HepG2 (cell line): Measurements from ENCODE around the gene SNRPD2. TPM values are rescaled to one million over a fixed set of nuclear protein-coding genes. Genes with fewer than 3 reads are reported as not detected.

Source experiments
- CHD2 ChIP-seq: IDR thresholded peaks from 2 replicates; pipeline ENCODE4 v1.6.1; 2011; ENCODE audit warnings: low read depth, low read length, improper control_type of control experiment
- FOXC1 ChIP-seq: sonication (generic); formaldehyde crosslinking; IDR thresholded peaks from 2 replicates; pipeline ENCODE4 v1.8.0; 2022; ENCODE audit warnings: mild to moderate bottlenecking, missing genetic modification reagents, borderline replicate concordance
- JDP2 ChIP-seq: sonication (generic); formaldehyde crosslinking; IDR thresholded peaks from 2 replicates; pipeline ENCODE4 v1.8.1; 2022; ENCODE audit warnings: missing genetic modification reagents, borderline replicate concordance
- KDM2A ChIP-seq: sonication (generic); formaldehyde crosslinking; IDR thresholded peaks from 2 replicates; pipeline ENCODE4 v1.4.0; 2020; ENCODE audit warnings: low read depth, missing genetic modification reagents, borderline replicate concordance
- KDM4B ChIP-seq: sonication (generic); formaldehyde crosslinking; IDR thresholded peaks from 2 replicates; pipeline ENCODE4 v1.4.0; 2020; ENCODE audit warnings: missing genetic modification reagents
- PHF5A ChIP-seq: IDR thresholded peaks from one replicate; pipeline ENCODE4 v1.6.1; 2018; ENCODE audit warnings: low read depth, missing genetic modification reagents; ENCODE audit not compliant: unreplicated experiment
- POLR2G ChIP-seq: fragments of 200-400 bp; formaldehyde crosslinking; IDR thresholded peaks from 2 replicates; pipeline ENCODE4 v1.6.1; 2018; ENCODE audit warnings: mild to moderate bottlenecking, low read depth, low read length, moderate library complexity
- SATB2 ChIP-seq: sonication (generic); formaldehyde crosslinking; IDR thresholded peaks from 2 replicates; pipeline ENCODE4 v1.5.0; 2020; ENCODE audit warnings: missing genetic modification reagents
- SNAI1 ChIP-seq: sonication (generic); formaldehyde crosslinking; IDR thresholded peaks from 2 replicates; pipeline ENCODE4 v1.5.0; 2020; ENCODE audit warnings: mild to moderate bottlenecking, missing genetic modification reagents, borderline replicate concordance
- SPEN ChIP-seq: sonication (generic); formaldehyde crosslinking; IDR thresholded peaks from 2 replicates; pipeline ENCODE4 v1.5.1; 2020; ENCODE audit warnings: low read depth, mild to moderate bottlenecking, missing genetic modification reagents
- TRIM24 ChIP-seq: sonication (generic); formaldehyde crosslinking; IDR thresholded peaks from 2 replicates; pipeline ENCODE4 v1.8.0; 2022; ENCODE audit warnings: mild to moderate bottlenecking, missing genetic modification reagents
- ZNF382 ChIP-seq: sonication (generic); formaldehyde crosslinking; IDR thresholded peaks from 2 replicates; pipeline ENCODE4 v1.5.0; 2020; ENCODE audit warnings: missing genetic modification reagents, mild to moderate bottlenecking, borderline replicate concordance
- ZNF570 ChIP-seq: sonication (generic); formaldehyde crosslinking; IDR thresholded peaks from 2 replicates; pipeline ENCODE4 v1.4.0; 2020; ENCODE audit warnings: mild to moderate bottlenecking, missing genetic modification reagents, borderline replicate concordance
- polyA plus RNA-seq, 8 experiments: library from polyadenylated mRNA; depleted of rRNA in 3 of 8; stranded (reverse) in 7 of 8; unstranded in 1 of 8; fragments of >200 nt; fragmentation: Illumina TruSeq in 4 of 8; extraction: Trizol in 4 of 8; gene quantifications; 2 replicates each; pipeline versions ENCODE4 v1.2.1 to v1.2.3, GENCODE V29; 2011 to 2016; ENCODE audit warnings: low read depth in 4 of 8, missing spikeins in 1 of 8, mixed read lengths in 1 of 8; ENCODE audit not compliant: insufficient read depth in 1 of 8
- total RNA-seq, 5 experiments: library from RNA; depleted of rRNA; stranded (reverse); fragments of >200 nt; fragmentation: Illumina TruSeq; extraction: Trizol; gene quantifications; 2 replicates each; pipeline ENCODE4 v1.2.3, GENCODE V29; 2016; ENCODE audit warnings: low read depth in 1 of 5
- TF ChIP-seq, protein P1 (sequence below): sonication (generic); formaldehyde crosslinking; IDR thresholded peaks from 2 replicates; pipeline ENCODE4 v1.4.0; 2020; ENCODE audit warnings: missing genetic modification reagents, borderline replicate concordance
- TF ChIP-seq, protein P2 (sequence below): sonication (generic); formaldehyde crosslinking; IDR thresholded peaks from 2 replicates; pipeline ENCODE4 v1.4.0; 2020; ENCODE audit warnings: mild to moderate bottlenecking, missing genetic modification reagents
- TF ChIP-seq, protein P3 (sequence below): sonication (generic); formaldehyde crosslinking; IDR thresholded peaks from 2 replicates; pipeline ENCODE4 v1.5.1; 2020; ENCODE audit warnings: missing genetic modification reagents, mild to moderate bottlenecking, borderline replicate concordance
- TF ChIP-seq, protein P4 (sequence below): sonication (generic); formaldehyde crosslinking; IDR thresholded peaks from 2 replicates; pipeline ENCODE4 v1.5.0; 2020; ENCODE audit warnings: mild to moderate bottlenecking, missing genetic modification reagents
- TF ChIP-seq, protein P5 (sequence below): sonication (generic); formaldehyde crosslinking; IDR thresholded peaks from 2 replicates; pipeline ENCODE4 v1.4.0; 2020; ENCODE audit warnings: mild to moderate bottlenecking, missing genetic modification reagents
- TF ChIP-seq, protein P6 (sequence below): conservative IDR thresholded peaks from 2 replicates; pipeline ENCODE4 v1.6.1; 2018; ENCODE audit warnings: missing genetic modification reagents

The SNRPD2 gene
- total and polyA plus RNA-seq, 2 of the 13 experiments (the other 11 are each of a cell fraction or from before 2014, with no cell fraction given), result 299 to 485 TPM

DNA sequence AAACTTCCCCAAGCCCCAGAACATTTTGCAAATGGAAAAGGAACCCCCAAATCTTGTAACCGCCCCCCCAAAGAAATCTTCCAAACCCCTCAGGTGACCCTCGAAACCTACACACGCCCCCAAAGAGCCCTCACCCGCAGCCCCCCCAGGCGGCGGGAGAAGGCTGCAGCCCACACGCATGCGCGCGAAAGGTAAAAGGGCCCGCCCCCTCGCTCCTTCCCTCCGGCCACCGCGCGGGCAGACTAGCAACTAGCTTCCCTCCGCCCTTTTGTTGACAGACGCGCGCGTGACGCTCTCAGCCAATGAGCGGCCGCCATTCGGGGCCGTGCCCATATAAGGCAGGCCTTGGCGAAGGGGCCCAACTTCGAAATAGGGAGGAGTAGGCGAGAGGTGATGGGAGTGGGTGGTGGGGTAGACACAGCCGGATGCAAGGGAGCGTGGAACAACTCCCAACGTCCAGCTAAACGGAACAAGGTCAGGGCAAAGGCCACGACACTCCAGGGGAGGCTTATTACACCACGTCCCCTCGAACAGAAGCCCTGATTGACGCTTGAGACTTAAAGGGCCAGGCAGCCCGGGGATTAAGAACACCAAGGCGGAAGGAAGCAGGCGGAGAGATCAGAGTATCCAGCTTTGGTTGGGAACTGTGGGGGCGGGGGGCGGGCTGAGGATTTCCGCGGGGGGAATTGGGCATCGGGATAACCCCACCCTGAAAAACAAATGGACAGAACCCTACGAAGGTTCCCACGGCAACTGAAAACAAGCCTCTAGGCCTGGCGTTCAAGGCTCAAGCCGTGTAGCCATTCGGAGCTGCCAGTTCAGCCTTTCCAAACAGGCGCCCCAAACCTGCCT is 25.6 kb upstream of the SNRPD2 start (continued):
- TF ChIP-seq, protein P1, sequence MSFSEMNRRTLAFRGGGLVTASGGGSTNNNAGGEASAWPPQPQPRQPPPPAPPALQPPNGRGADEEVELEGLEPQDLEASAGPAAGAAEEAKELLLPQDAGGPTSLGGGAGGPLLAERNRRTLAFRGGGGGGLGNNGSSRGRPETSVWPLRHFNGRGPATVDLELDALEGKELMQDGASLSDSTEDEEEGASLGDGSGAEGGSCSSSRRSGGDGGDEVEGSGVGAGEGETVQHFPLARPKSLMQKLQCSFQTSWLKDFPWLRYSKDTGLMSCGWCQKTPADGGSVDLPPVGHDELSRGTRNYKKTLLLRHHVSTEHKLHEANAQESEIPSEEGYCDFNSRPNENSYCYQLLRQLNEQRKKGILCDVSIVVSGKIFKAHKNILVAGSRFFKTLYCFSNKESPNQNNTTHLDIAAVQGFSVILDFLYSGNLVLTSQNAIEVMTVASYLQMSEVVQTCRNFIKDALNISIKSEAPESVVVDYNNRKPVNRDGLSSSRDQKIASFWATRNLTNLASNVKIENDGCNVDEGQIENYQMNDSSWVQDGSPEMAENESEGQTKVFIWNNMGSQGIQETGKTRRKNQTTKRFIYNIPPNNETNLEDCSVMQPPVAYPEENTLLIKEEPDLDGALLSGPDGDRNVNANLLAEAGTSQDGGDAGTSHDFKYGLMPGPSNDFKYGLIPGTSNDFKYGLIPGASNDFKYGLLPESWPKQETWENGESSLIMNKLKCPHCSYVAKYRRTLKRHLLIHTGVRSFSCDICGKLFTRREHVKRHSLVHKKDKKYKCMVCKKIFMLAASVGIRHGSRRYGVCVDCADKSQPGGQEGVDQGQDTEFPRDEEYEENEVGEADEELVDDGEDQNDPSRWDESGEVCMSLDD (CRISPR knock-in tag), result no peak; the same call in 1 of the 2 replicates
- TF ChIP-seq SNAI1 (CRISPR knock-in tag) (no peak), SPEN (CRISPR knock-in tag) (peak; percentile 78), KDM4B (CRISPR knock-in tag) (0 out of 2 replicates have a peak, but pooled peaks have one; percentile 53), KDM2A (CRISPR knock-in tag) (peak; percentile 92), ZNF382 (CRISPR knock-in tag) (no peak), CHD2 (no peak), ZNF570 (CRISPR knock-in tag) (no peak), FOXC1 (0 out of 2 replicates have a peak, but pooled peaks have one; percentile 15), TRIM24 (CRISPR knock-in tag) (no peak), PHF5A (CRISPR knock-in tag) (peak; percentile 46), SATB2 (CRISPR knock-in tag) (no peak), POLR2G (peak; percentile 64; the same call in 1 of the 2 replicates), JDP2 (CRISPR knock-in tag) (no peak)
- TF ChIP-seq, protein P2, sequence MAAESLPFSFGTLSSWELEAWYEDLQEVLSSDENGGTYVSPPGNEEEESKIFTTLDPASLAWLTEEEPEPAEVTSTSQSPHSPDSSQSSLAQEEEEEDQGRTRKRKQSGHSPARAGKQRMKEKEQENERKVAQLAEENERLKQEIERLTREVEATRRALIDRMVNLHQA, result no peak
- TF ChIP-seq, protein P3, sequence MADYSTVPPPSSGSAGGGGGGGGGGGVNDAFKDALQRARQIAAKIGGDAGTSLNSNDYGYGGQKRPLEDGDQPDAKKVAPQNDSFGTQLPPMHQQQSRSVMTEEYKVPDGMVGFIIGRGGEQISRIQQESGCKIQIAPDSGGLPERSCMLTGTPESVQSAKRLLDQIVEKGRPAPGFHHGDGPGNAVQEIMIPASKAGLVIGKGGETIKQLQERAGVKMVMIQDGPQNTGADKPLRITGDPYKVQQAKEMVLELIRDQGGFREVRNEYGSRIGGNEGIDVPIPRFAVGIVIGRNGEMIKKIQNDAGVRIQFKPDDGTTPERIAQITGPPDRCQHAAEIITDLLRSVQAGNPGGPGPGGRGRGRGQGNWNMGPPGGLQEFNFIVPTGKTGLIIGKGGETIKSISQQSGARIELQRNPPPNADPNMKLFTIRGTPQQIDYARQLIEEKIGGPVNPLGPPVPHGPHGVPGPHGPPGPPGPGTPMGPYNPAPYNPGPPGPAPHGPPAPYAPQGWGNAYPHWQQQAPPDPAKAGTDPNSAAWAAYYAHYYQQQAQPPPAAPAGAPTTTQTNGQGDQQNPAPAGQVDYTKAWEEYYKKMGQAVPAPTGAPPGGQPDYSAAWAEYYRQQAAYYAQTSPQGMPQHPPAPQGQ, result 0 out of 2 replicates have a peak, but pooled peaks have one; percentile 30
- TF ChIP-seq, protein P4, sequence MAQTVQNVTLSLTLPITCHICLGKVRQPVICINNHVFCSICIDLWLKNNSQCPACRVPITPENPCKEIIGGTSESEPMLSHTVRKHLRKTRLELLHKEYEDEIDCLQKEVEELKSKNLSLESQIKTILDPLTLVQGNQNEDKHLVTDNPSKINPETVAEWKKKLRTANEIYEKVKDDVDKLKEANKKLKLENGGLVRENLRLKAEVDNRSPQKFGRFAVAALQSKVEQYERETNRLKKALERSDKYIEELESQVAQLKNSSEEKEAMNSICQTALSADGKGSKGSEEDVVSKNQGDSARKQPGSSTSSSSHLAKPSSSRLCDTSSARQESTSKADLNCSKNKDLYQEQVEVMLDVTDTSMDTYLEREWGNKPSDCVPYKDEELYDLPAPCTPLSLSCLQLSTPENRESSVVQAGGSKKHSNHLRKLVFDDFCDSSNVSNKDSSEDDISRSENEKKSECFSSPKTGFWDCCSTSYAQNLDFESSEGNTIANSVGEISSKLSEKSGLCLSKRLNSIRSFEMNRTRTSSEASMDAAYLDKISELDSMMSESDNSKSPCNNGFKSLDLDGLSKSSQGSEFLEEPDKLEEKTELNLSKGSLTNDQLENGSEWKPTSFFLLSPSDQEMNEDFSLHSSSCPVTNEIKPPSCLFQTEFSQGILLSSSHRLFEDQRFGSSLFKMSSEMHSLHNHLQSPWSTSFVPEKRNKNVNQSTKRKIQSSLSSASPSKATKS, result no peak
- TF ChIP-seq, protein P5, sequence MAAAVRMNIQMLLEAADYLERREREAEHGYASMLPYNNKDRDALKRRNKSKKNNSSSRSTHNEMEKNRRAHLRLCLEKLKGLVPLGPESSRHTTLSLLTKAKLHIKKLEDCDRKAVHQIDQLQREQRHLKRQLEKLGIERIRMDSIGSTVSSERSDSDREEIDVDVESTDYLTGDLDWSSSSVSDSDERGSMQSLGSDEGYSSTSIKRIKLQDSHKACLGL (CRISPR knock-in tag), result no peak
- TF ChIP-seq, protein P6, sequence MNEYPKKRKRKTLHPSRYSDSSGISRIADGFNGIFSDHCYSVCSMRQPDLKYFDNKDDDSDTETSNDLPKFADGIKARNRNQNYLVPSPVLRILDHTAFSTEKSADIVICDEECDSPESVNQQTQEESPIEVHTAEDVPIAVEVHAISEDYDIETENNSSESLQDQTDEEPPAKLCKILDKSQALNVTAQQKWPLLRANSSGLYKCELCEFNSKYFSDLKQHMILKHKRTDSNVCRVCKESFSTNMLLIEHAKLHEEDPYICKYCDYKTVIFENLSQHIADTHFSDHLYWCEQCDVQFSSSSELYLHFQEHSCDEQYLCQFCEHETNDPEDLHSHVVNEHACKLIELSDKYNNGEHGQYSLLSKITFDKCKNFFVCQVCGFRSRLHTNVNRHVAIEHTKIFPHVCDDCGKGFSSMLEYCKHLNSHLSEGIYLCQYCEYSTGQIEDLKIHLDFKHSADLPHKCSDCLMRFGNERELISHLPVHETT (CRISPR knock-in tag), result no peak; the same call in 1 of the 2 replicates
